Superior temporal gyrus (tissue), 1 donor: ENCODE data around the gene PTPN4.

ENCODE experiments used
- DNase-seq: peaks from one replicate; pipeline ENCODE4 v3.0.0-alpha.2; 2016; ENCODE audit errors: extremely low spot score

The PTPN4 gene

GRCh38 chr2:119759451-119760236 lies at the start of gene PTPN4:
Gene PTPN4, plus strand, starts transcription at chr2:119759922. Its CDS starts 49,932 bp downstream, at chr2:119809854.
- peak; percentile 93 for DNase-seq

- DNase-seq: no peak
These were observed 49.4 kb upstream of the PTPN4 start for GRCh38 chr2:119710281-119710680.

GRCh38 chr2:119711352-119711751 lies 48.4 kb upstream of the PTPN4 start:
- no peak for DNase-seq

- no peak for DNase-seq
These were observed 47.2 kb upstream of the PTPN4 start for GRCh38 chr2:119712571-119712970.

GRCh38 chr2:119713819-119714490 lies 45.8 kb upstream of the PTPN4 start:
- DNase-seq: peak; percentile 46

GRCh38 chr2:119715409-119716283 lies 44.1 kb upstream of the PTPN4 start:
- DNase-seq: peak; percentile 30

GRCh38 chr2:119716284-119716672 lies 43.4 kb upstream of the PTPN4 start:
- peak; percentile 25 for DNase-seq

- DNase-seq: no peak
These were observed 41.0 kb upstream of the PTPN4 start for GRCh38 chr2:119718501-119719260.

- no peak for DNase-seq
These were observed 40.5 kb upstream of the PTPN4 start for GRCh38 chr2:119719261-119719627.

- DNase-seq: no peak
These were observed 38.7 kb upstream of the PTPN4 start for GRCh38 chr2:119721043-119721442.

- no peak for DNase-seq
These were observed 38.3 kb upstream of the PTPN4 start for GRCh38 chr2:119721462-119721861.

- DNase-seq: no peak
These were observed 37.8 kb upstream of the PTPN4 start for GRCh38 chr2:119721904-119722303.

- DNase-seq: peak; percentile 35
These were observed 36.5 kb upstream of the PTPN4 start for GRCh38 chr2:119723186-119723585.

- no peak for DNase-seq
These were observed 35.8 kb upstream of the PTPN4 start for GRCh38 chr2:119723784-119724467.

GRCh38 chr2:119724656-119725485 lies 34.9 kb upstream of the PTPN4 start:
- DNase-seq: no peak

GRCh38 chr2:119727493-119727892 lies 32.2 kb upstream of the PTPN4 start:
- DNase-seq: no peak

- no peak for DNase-seq
These were observed 31.3 kb upstream of the PTPN4 start for GRCh38 chr2:119728421-119728820.

- no peak for DNase-seq
These were observed 29.0 kb upstream of the PTPN4 start for GRCh38 chr2:119730671-119731177.

- DNase-seq: no peak
These were observed 27.7 kb upstream of the PTPN4 start for GRCh38 chr2:119731983-119732382.
